ENCODE data around the gene SMIM21.

Gene SMIM21

DNA sequence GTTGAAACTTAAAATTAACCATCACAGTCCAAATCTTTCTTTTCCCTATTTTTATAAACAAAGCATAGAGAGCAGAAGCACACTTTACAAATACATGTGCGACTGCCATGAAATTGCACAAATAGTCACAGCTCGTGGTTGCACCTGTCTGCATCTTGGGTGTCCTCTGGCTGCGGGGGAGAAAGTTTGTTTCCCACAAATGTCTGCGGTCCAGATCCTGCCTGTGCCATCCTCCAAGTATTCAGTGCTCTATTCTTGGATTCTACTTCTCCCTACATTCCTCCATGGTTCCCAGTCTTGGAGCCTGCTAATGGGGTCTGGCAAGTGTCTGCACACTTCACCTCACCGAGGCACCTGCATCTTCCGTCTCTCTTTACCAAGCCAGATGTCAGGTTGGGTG is 52.2 kb downstream of the SMIM21 start:
- TF ChIP-seq, protein P1, sequence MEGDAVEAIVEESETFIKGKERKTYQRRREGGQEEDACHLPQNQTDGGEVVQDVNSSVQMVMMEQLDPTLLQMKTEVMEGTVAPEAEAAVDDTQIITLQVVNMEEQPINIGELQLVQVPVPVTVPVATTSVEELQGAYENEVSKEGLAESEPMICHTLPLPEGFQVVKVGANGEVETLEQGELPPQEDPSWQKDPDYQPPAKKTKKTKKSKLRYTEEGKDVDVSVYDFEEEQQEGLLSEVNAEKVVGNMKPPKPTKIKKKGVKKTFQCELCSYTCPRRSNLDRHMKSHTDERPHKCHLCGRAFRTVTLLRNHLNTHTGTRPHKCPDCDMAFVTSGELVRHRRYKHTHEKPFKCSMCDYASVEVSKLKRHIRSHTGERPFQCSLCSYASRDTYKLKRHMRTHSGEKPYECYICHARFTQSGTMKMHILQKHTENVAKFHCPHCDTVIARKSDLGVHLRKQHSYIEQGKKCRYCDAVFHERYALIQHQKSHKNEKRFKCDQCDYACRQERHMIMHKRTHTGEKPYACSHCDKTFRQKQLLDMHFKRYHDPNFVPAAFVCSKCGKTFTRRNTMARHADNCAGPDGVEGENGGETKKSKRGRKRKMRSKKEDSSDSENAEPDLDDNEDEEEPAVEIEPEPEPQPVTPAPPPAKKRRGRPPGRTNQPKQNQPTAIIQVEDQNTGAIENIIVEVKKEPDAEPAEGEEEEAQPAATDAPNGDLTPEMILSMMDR (IDR thresholded peaks at IDR 0.05): no peak
- Histone ChIP-seq H3K4me2 (ENCODE audit: low read length) (no peak overlapping the region), H3K79me2 (no peaks in the 10 kb centered on the region), H3K27me3 (ENCODE audit: control insufficient read depth, insufficient read depth, low read length) (no peaks in the 10 kb centered on the region), H3K9ac (no peak overlapping the region), H3K4me3 (ENCODE audit: low read depth, low read length) (no peak overlapping the region), H3K36me3 (ENCODE audit: control insufficient read depth, insufficient read depth, low read length) (no peaks in the 10 kb centered on the region), H3K4me1 (no peaks in the 10 kb centered on the region), H2AFZ (no peak overlapping the region), H3K9me3 (ENCODE audit: control insufficient read depth, low read length) (no peaks in the 10 kb centered on the region), H3K27ac (no peak overlapping the region)

DNA sequence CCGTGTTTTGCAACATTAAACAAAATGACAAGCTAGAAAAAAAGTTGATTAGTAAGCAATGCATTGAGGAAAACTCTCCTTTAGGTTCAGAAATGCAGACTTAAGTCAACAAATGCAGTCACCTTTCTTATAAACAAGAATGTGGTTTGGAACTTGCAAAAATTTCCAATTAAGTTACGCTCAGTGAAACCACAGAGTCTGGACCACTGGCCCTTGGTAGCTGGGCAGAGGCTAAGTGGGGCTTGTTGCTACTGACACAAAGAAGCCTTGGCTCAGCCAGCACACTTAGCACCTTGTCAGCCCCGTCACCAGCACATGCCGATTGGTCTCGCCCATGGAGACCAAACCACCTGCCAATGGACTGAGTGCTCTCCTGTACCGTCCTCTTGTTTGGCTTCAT is 53.0 kb downstream of the SMIM21 start:
- Histone ChIP-seq H3K4me1 (no peaks in the 10 kb centered on the region), H3K36me3 (ENCODE audit: control insufficient read depth, insufficient read depth, low read length) (no peaks in the 10 kb centered on the region), H2AFZ (no peak overlapping the region), H3K4me2 (ENCODE audit: low read length) (no peak overlapping the region), H3K79me2 (no peaks in the 10 kb centered on the region), H3K27ac (no peak overlapping the region), H3K9me3 (ENCODE audit: control insufficient read depth, low read length) (no peaks in the 10 kb centered on the region), H3K27me3 (ENCODE audit: control insufficient read depth, insufficient read depth, low read length) (no peaks in the 10 kb centered on the region), H3K4me3 (ENCODE audit: low read depth, low read length) (no peak overlapping the region), H3K9ac (no peak overlapping the region)
- TF ChIP-seq, protein P1 (IDR thresholded peaks at IDR 0.05): no peak

DNA sequence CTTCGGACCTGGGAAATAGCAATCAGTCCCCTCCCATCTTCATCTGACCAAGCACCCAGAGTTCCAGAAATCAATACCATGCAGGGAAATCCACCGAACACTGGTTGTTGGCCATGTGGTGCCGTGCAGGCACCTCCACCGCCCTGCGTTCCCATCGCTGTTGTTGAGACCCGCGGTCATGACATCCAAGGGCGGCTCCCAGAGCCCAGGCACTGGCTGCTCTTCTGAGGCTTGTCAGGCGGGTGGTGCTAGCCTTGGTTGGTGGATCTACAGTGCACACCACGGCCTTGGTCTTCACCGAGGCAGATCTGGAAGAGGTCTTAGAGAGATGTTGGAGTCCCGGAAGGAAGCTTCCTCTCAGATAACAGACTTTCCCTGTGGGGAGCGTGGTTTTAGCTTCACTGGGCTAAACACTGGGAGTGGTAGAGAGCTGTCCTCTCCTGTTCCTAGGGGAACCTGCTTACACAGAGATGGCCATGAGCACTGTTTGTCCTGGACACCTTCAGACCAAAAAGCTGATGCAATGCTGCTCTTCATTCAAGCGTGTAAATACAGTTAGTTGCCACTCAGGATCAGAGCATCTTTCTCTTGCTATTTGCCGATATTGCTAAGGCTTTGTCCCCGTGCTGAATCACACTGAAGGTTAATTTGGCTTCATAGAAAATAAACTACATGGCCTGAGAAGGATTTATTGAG is 58.3 kb downstream of the SMIM21 start:
- TF ChIP-seq, protein P1 (IDR thresholded peaks at IDR 0.05): no peak
- H2AFZ ChIP-seq: no peak overlapping the region
- no peaks in the 10 kb centered on the region for H3K79me2 ChIP-seq
- H3K9me3 ChIP-seq (ENCODE audit: control insufficient read depth, low read length): no peaks in the 10 kb centered on the region
- no peak overlapping the region for H3K4me2 ChIP-seq (ENCODE audit: low read length)
- H3K4me3 ChIP-seq (ENCODE audit: low read depth, low read length): no peak overlapping the region
- no peak overlapping the region for H3K27ac ChIP-seq
- no peak overlapping the region for H3K9ac ChIP-seq
- no peaks in the 10 kb centered on the region for H3K27me3 ChIP-seq (ENCODE audit: control insufficient read depth, insufficient read depth, low read length)
- no peaks in the 10 kb centered on the region for H3K4me1 ChIP-seq
- no peaks in the 10 kb centered on the region for H3K36me3 ChIP-seq (ENCODE audit: control insufficient read depth, insufficient read depth, low read length)

DNA sequence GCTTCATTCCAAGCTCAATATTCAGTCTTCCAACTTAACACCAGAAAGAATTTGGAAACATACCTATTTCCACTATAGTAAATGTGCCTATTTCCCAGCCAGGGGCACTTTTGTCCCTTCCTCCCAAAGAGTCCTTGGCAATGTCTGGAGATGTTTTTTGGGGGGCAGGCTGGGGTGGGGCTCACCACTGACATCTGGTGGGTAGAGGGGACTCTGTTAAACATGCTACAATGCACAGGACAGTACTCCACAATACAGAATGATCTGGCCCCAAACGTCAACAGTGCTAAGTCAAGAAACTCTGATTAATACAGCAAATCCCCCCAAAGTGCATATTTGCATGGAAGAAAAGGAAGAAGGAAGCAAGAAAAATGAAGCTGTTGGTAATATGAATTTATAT is 61.7 kb downstream of the SMIM21 start:
- TF ChIP-seq, protein P1 (IDR thresholded peaks at IDR 0.05): no peak
- no peak overlapping the region for H3K4me3 ChIP-seq (ENCODE audit: low read depth, low read length)
- no peaks in the 10 kb centered on the region for H3K79me2 ChIP-seq
- H3K9ac ChIP-seq: no peak overlapping the region
- H3K4me1 ChIP-seq: no peaks in the 10 kb centered on the region
- no peaks in the 10 kb centered on the region for H3K9me3 ChIP-seq (ENCODE audit: control insufficient read depth, low read length)
- H2AFZ ChIP-seq: no peak overlapping the region
- H3K27me3 ChIP-seq (ENCODE audit: control insufficient read depth, insufficient read depth, low read length): no peaks in the 10 kb centered on the region
- no peaks in the 10 kb centered on the region for H3K36me3 ChIP-seq (ENCODE audit: control insufficient read depth, insufficient read depth, low read length)
- no peak overlapping the region for H3K27ac ChIP-seq
- no peak overlapping the region for H3K4me2 ChIP-seq (ENCODE audit: low read length)

DNA sequence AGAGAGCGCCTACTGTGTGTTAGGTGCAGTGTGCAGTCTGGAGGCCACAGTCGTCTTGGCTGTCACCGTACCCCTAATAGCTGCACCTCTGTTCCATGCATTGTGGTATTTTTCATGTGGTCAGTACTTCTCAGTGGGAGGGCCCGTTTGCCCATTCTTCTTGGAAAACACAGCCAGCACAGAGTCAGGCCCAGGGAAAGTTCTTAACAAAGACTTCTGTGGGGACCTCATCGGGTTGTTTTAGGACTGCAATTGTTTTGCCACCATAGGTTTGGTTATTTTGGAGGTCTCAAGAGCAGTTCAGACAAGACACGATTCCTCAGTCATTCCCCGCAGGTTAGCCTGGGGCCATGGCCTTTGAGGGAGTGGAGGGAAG is 62.3 kb downstream of the SMIM21 start:
- Histone ChIP-seq H3K79me2 (no peaks in the 10 kb centered on the region), H3K4me1 (no peaks in the 10 kb centered on the region), H3K9ac (no peak overlapping the region), H3K4me2 (ENCODE audit: low read length) (no peak overlapping the region), H3K27me3 (ENCODE audit: control insufficient read depth, insufficient read depth, low read length) (no peaks in the 10 kb centered on the region), H3K9me3 (ENCODE audit: control insufficient read depth, low read length) (no peaks in the 10 kb centered on the region), H3K27ac (no peak overlapping the region), H3K36me3 (ENCODE audit: control insufficient read depth, insufficient read depth, low read length) (no peaks in the 10 kb centered on the region), H2AFZ (no peak overlapping the region), H3K4me3 (ENCODE audit: low read depth, low read length) (no peak overlapping the region)
- TF ChIP-seq, protein P1 (IDR thresholded peaks at IDR 0.05): no peak
